GM12865 (cell line): ENCODE data around the gene PDE5A.

Experiments
- DNase-seq: peaks from one replicate; pipeline ENCODE4 v3.0.0; 2010; ENCODE audit warnings: low read depth
- H3K4me3 ChIP-seq: 2 replicates; pipeline ENCODE4 v1.5.1; 2011; ENCODE audit warnings: mild to moderate bottlenecking, low read depth, low read length, control low read depth
- CTCF ChIP-seq: IDR thresholded peaks from 2 replicates; pipeline ENCODE4 v1.5.1; 2011; ENCODE audit warnings: low read length, control low read depth, low read depth, inconsistent platforms; ENCODE audit not compliant: insufficient read depth; ENCODE audit errors: missing control alignments

Gene PDE5A

GRCh38 chr4:119512398-119512797 is 116.2 kb downstream of the PDE5A start:
- no peak overlapping the region for H3K4me3 ChIP-seq
- TF ChIP-seq CTCF: no peak
- DNase-seq: no peak

DNA sequence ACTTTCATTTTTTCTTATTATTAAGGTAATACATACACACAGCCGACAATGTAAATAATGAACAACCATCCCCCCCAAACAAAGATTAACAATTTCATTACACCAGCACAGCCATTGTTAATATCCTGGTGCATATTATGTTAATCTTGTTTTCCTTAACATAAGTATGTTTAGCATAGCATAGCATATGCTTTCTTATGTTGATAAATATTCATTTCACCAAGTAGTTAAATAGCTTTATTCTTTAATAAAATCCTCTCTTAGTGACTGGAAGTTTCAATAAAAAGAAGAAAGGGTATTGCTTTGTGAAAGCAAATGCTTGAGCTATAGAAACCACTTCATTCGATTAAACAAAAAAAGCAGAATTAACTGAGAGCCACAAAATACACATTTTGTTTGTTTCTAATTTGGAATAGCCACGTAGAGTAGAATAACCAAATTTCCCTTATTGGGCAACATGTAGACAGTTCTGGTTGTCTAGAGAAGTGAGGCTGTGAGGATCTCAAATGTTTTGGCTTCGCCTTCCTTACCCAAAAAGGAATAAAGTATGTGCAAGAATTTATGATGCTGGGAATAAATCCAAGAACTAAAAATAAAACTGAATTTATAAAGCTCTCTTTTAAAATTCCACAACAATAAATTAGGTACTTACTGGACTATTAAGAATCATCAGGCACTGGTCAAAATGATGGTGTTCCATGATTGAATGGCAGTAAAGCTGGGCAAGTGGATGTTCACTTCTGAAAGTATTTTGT is 118.0 kb downstream of the PDE5A start:
- no peak overlapping the region for H3K4me3 ChIP-seq
- no peak for TF ChIP-seq CTCF
- DNase-seq: no peak

- TF ChIP-seq CTCF: no peak
- DNase-seq: no peak
- H3K4me3 ChIP-seq: no peak overlapping the region
Measured at GRCh38 chr4:119508281-119508680, 120.3 kb downstream of the PDE5A start.

DNA sequence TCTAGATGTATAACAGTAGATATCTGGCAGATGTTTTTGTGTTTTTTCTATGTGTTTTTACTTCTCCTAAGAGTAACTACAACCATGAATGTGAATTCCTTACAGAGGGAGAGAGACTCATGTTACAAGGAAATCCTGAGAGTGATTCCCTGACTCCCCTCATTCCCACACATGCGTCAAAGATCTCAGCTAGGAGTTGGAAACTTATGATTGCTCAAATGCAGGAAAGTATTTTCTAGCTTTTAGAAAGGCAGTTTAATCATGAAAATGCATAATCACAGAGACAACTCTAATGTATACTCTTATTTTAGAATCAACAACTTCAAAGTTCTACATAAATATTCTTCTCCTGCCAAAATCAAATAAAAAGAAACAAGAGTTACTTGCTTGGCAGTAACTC is 121.8 kb downstream of the PDE5A start:
- no peak for TF ChIP-seq CTCF
- no peak overlapping the region for H3K4me3 ChIP-seq
- no peak for DNase-seq

GRCh38 chr4:119504616-119505015 is 124.0 kb downstream of the PDE5A start:
- no peak for DNase-seq
- no peak overlapping the region for H3K4me3 ChIP-seq
- no peak for TF ChIP-seq CTCF

DNA sequence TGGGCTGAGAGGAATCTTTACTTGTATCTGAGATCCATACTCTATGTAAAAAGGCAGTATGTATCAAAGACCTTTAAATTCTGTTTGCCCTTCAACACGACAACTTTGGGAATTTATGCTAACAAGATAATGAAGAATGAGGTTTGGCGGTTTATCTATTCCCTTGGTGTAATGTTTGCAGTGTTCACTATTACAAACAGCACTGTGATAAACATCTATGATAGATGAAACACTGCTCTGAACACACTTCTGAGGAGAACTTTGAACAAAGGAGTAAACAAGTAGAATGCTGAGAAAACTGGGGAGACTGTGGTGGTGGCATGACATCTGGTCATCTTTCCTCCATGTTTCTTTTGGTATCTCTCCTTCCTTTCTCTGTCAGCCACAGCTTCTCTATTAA is 126.9 kb downstream of the PDE5A start:
- no peak for TF ChIP-seq CTCF
- no peak for DNase-seq
- H3K4me3 ChIP-seq: no peak overlapping the region

- DNase-seq: no peak
- TF ChIP-seq CTCF: no peak
- no peak overlapping the region for H3K4me3 ChIP-seq
Measured at GRCh38 chr4:119498527-119498926, 130.1 kb downstream of the PDE5A start.
